GM21576 (cell line): ENCODE data around the gene PDE4B.

Source experiments
- ATAC-seq: cut with Tn5 transposase; IDR thresholded peaks from one replicate; pipeline ENCODE4 v1.9.1; 2021; ENCODE audit warnings: mild to moderate bottlenecking, moderate library complexity; ENCODE audit not compliant: unreplicated experiment

Gene PDE4B

GRCh38 chr1:66251546-66251945, 458.9 kb downstream of the PDE4B start:
- ATAC-seq = peak; percentile 38

- peak; percentile 75 for ATAC-seq
Measured at GRCh38 chr1:66253330-66253921, 460.7 kb downstream of the PDE4B start.

- ATAC-seq = no peak
Measured at GRCh38 chr1:66254785-66255184, 462.1 kb downstream of the PDE4B start.

- no peak for ATAC-seq
Measured at GRCh38 chr1:66256629-66257572, 464.2 kb downstream of the PDE4B start.

GRCh38 chr1:66258404-66259105, 465.9 kb downstream of the PDE4B start:
- no peak for ATAC-seq

GRCh38 chr1:66261364-66261763, 468.7 kb downstream of the PDE4B start:
- ATAC-seq = no peak

GRCh38 chr1:66262208-66262963, 469.7 kb downstream of the PDE4B start:
- ATAC-seq = no peak

GRCh38 chr1:66265268-66265667, 472.6 kb downstream of the PDE4B start:
- no peak for ATAC-seq

- ATAC-seq = no peak
Measured at GRCh38 chr1:66265796-66266195, 473.1 kb downstream of the PDE4B start.

- ATAC-seq = no peak
Measured at GRCh38 chr1:66266350-66266749, 473.7 kb downstream of the PDE4B start.

GRCh38 chr1:66266756-66267155, 474.1 kb downstream of the PDE4B start:
- no peak for ATAC-seq

GRCh38 chr1:66267201-66267940, 474.7 kb downstream of the PDE4B start:
- ATAC-seq = no peak

- no peak for ATAC-seq
Measured at GRCh38 chr1:66269222-66269621, 476.5 kb downstream of the PDE4B start.

GRCh38 chr1:66270119-66270812, 477.6 kb downstream of the PDE4B start:
- ATAC-seq = no peak

- ATAC-seq = no peak
Measured at GRCh38 chr1:66271216-66271903, 478.7 kb downstream of the PDE4B start.

- ATAC-seq = no peak
Measured at GRCh38 chr1:66271904-66272254, 479.2 kb downstream of the PDE4B start.

GRCh38 chr1:66273656-66274055, 481.0 kb downstream of the PDE4B start:
- ATAC-seq = no peak

GRCh38 chr1:66274634-66275033, 481.9 kb downstream of the PDE4B start:
- no peak for ATAC-seq

- no peak for ATAC-seq
Measured at GRCh38 chr1:66275083-66275482, 482.4 kb downstream of the PDE4B start.
